Measurements from ENCODE around the gene ANKRD33B. TPM values are rescaled to one million over a fixed set of nuclear protein-coding genes. Genes with fewer than 3 reads are reported as not detected.
A peak's percentile ranks its signal among the peaks of the same experiment; 100 is the strongest.

The ANKRD33B gene
- total RNA-seq, 1 donor from 2014 or later = 3.3 TPM

GRCh38 chr5:10578293-10578665 lies 14.4 kb downstream of the ANKRD33B start:
- no peak for DNase-seq (ENCODE audit: low spot score)

DNA sequence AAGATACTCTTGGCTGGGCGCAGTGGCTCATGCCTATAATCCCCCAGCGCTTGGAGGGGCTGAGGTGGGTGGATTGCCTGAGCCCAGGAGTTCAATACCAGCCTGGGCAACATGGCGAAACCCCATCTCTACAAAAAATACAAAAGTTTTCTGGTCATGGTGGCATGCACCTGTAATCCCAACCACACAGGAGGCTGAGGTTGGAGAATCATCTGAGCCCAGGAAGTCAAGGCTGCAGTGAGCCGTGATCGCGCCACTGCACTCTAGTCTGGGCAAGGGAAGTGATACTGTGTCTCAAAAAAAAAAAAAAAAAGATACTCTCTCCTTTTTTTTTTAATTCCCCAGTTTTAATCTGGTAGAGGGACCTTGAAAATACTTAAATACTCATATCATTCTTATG lies 15.0 kb downstream of the ANKRD33B start:
- no peak for DNase-seq (ENCODE audit: low spot score)

DNA sequence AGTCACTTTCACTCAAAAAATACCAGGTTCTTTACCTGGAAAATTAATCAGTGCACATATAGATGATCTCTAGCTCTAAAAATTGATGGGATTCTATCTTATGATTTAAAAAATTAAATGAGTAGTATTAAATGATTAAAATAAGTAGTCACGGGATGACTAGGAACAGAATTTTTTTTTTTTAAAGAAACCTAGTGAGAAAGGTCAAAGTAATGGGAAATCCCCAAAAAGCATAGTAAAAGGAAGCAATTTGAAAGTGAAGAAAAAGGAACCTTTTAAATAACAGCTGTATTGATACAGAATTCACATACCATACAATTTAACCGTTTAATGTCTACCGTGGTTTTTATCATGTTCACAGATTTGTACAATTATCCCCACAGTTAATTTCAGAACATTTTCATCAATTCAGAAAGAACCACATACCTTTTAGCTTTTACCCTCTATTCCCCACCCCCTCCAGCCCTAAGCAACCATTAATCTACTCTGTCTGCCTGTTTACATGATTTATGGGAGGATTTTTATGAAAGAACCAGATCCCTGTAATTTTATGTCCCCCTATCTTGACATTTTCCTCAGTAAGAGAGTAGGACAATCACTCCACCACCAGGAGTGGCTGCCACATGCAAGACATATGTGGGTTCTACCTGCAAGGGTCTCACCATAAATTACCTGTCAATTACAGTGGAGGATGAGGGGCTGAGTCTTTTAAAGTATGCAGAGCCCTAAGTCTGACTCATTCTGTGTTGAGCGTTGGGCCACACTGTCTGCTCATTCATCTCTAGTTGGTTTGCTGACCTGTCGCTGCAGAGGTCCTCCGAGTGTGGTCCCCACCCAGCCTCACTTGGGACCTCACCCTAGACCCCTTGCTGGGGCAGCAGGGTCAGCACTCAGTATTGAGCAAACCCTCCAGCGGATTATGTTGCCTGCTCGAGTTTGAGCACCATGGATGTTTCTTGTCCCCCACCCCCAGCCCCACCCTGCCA lies 16.0 kb downstream of the ANKRD33B start:
- no peak for DNase-seq (ENCODE audit: low spot score)

GRCh38 chr5:10580531-10581423 lies 16.9 kb downstream of the ANKRD33B start:
- DNase-seq (ENCODE audit: low spot score) = no peak

DNA sequence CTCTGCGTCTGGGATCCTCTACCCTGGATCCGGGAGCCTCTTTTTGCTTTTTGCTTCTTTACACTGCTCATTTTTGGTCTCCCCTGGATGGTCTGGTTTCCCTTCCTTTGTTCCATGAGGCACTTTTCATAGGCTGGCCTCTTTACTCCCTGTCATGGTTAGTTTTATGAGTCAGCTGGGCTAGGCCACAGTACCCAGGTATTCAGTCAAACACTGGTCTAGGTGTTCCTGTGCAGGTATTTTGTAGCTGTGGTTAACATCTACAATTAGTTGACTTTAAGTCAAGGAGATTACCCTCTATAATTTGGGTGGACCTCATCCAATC lies 17.5 kb downstream of the ANKRD33B start:
- no peak for DNase-seq (ENCODE audit: low spot score)

DNA sequence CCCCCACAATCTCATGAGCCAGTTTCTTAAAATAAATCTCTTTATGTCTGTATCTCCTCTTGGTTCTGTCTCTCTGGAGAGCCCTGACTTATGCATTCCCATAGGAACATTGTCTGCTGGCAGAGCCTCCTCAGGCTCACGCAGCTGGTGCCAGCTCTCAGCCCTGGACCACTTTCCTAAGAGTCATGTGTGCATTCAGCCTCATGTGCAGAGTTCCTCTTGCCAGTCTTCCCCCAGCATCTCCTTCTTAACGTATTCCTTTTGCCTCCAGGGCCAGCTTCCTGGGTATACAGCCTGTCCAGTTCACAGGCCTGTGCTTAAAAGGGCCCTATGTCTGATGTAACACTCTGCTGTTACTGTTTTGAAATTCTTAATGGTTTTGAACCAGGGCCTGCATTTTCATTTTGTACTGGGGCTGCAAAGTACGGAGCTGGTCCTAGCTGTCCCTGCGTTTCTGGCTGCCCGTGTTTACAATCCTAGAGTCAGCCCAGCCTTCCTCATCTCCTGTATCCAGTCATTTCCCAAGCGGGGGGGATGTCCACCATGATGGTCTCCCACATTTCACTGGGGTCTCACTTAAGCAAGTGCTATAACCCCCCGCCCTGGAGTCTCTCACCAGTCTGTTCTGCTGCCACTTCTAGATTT lies 18.1 kb downstream of the ANKRD33B start:
- no peak for DNase-seq (ENCODE audit: low spot score)

DNA sequence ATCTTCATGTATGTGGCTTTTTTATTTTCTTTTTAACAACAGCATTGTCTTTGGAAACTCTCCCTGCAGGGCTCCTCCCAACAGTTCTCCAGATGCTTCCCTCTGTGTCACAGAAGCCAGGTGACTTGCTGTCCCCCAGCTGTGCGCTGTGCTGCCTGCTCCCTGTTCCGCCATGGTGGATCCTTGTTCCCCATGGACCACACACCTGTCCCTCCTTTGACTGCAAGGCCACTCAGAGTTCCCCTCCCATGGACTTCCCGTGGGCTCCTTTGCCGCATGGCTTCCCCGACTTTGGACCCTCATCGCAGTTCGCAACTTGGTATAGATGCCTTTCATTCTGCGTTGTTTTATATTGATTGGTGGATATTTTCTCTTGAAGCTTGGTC lies 18.6 kb downstream of the ANKRD33B start:
- DNase-seq (ENCODE audit: low spot score) = no peak

DNA sequence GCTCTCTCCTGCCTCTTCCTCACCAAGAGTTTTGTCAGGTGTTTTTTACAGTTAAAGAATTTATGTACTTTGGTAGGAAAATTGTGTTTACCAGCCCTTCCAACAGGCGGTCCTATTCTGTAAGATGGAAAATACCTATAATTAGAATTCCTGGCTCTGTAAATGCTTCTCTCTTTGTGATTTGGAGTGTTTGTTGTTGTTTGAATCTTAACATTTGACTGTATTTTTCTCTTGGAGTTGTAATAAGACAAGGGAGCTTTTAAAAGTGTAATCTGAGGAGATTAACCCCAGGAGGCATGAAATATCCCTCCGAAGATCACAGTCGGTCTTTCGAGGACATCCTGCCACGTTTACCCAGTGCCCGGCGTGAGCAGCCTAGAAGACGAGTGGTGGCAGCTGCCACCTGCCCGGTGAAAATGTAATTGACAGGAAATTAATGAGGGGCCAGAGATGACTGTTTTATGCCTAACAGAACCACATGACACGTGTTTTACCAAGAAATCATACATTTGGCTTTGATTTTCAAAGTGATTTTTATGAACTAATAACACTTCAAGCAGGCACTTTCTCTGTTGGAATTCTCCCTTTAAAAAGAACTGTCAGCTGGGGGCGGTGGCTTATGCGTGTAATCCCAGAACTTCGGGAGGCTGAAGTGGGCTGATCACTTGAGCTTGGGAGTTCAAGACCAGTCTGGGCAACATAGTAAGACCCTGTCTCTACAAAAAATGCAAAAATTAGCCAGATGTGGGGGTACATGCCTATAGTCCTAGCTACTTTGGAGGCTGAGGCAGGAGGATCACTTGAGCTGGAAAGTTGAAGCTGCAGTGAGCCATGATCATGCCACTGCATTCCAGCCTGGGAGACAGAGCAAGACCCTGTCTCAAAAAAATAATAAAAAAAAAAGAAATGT lies 20.0 kb downstream of the ANKRD33B start:
- DNase-seq (ENCODE audit: low spot score) = peak; percentile 29

GRCh38 chr5:10584714-10585517 lies 21.0 kb downstream of the ANKRD33B start:
- DNase-seq (ENCODE audit: low spot score) = peak; percentile 12

DNA sequence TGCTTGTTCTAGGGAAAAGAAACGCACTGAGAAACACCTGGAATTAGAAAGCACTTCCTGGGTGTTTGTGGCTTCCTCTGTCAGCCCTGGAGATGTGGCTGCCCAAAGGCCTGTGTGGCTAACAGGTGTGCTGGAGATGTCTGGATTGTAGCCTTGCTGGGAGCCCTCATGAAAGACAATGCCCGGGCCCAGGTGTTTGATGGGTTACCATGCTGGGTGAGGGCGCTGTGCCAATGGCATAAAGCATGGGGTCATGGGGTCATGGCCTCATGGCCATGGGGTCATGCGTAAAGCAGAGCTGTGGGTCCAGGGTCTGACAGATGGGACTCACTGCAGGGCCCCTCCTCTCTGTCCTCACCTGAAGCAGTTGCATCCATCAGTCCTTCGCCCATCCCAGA lies 21.6 kb downstream of the ANKRD33B start:
- peak; percentile 27 for DNase-seq (ENCODE audit: low spot score)

GRCh38 chr5:10586008-10586407 lies 22.1 kb downstream of the ANKRD33B start:
- DNase-seq (ENCODE audit: low spot score) = peak; percentile 5

- no peak for DNase-seq (ENCODE audit: low spot score)
Observed at GRCh38 chr5:10586555-10586954, 22.7 kb downstream of the ANKRD33B start.

DNA sequence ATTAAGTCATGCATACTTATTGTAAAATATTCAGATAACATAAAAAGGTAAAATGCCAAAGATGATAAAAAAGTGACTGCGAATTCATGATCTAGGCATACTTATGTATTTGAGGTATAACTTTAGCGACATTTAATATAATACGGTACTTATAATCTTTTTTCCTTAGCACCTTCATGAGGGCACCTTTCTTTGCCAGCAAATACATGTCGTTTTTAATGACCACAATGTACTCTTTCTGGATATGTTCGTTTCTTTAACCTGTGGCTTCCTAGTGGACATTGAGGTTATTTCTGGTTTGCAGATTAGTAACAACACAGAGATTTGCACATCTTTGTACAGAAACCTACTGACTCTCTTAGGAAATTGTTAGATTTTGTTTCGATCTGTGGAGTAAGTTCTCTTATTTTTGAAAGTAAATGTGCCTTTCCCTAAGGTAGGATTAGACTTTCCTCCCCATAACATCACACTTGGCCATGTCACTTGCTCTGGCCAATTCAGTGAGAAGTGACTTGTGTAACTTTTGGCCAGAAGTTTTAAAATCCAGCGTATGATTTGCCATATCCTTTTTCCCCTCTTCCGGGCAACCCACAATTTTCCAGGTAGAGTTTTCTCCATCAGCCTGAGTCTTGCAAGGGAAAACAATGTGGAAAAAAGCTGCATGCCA lies 24.4 kb downstream of the ANKRD33B start:
- DNase-seq (ENCODE audit: low spot score) = peak; percentile 6

DNA sequence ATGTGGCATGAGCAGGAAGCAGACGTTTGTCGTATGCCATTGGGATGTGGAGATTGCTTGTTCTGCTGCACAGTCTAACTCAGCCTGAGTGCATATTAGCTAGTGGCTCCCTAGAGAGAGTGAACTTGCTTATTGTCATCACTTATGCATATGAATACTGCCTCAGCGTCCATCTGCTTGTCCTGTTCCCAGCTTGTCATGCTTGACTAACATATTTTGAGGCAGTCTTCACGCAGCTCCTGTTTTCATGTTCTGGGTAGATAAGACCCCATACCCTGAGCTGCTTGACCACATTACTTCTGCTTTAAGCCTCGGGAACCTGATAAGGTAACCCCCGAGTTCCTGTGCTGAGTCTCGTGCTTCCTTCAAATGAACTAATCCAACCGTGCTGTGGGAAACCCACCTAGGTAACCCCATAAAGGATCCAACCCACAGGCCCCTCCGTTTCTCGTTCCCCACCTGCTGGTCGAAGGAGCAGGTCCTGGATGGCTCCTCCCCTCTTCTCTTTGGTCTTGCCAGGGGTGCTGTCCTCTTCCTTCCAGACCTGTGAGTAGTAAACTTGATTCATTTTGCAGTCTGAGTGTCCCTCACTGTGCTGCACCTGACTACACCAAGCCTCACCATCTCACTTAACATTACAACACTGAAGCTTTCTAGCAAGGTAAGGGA lies 25.0 kb downstream of the ANKRD33B start:
- DNase-seq (ENCODE audit: low spot score) = peak; percentile 24

DNA sequence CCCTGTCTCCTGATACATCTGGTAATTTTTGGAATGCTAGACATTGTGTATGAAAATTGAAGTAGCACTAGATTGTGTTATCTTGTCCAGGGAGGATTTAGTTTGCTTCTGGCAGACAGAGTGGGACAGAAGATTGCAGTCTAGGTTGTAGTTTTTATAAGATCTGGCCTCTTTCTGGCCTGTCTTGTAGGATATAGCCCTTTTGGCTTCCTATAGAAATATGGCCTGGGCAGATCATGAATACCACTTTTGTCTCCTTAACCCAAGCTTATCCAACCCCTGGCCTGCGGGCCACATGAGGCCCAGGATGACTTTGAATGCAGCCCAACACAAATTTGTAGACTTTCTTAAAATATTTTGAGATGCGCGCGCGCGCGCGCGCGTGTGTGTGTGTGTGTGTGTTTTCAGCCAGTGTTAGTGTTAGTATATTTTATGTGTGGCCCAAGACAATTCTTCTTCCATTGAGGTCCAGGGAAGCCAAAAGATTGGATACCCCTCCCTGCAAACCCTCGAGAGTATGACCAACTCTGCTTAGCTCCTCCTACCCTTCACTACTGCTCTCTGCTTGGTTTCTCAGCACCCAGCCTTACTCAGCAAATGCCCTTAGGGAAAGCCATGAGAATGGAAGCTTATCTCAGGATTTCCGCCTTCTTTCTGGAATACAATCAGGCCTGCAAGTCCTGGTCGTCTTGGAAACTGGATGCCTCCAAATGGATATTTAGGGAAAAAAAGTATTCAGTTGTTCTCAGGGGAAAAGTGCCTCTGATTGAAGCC lies 26.5 kb downstream of the ANKRD33B start:
- DNase-seq (ENCODE audit: low spot score) = peak; percentile 13

DNA sequence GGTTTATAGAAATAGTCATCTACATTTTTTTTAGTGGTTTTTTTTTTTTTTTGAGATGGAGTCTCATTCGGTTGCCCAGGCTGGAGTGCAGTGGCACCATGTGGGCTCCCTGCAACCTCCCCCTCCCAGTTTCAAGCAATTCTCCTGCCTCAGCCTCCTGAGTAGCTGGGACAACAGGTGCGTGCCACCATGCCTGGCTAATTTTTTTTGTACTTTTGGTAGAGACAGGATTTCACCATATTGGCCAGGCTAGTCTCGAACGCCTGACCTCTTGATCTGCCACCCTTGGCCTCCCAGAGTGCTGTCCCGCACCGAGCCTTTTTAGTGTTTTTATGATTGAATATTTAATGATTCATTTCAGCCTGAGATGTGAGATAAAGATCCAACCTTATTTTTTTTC lies 27.3 kb downstream of the ANKRD33B start:
- DNase-seq (ENCODE audit: low spot score) = peak; percentile 15

DNA sequence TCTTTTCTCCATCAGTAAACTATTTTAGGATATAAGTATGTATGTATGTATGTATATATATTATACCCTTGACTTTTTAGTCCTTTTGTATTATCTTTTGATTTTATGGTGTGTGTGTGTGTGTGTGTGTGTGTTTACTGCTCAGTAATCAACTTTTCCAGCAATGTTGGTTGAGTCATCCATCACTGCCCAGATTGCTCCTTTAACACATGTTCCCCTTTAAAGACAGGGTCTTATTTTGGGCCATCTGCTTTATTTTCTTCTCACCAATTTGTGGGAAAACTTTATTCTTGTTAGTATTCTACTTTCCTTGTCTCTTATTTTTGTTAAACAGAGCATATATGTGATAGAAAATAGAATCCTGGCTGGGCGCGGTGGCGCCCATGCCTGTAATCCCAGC lies 28.1 kb downstream of the ANKRD33B start:
- no peak for DNase-seq (ENCODE audit: low spot score)

DNA sequence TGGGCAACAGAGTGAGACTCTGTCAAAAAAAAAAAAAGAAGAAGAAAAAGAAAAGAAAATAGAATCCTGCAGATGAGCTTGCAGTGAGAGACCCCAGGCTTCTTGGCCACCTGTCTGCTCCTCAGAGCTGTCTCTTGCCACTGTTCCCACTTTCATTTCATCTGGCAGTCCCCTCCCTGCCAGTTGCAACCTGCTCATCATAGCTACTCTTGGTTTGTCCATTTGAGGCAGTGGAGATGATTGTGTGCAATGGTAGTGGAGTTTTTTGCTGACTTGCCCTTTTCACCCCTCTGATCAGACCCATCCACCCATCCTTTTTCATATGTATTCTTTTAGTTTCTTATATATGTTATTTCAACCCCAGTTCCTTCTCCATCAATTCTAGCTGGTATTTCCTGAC lies 28.7 kb downstream of the ANKRD33B start:
- DNase-seq (ENCODE audit: low spot score) = peak; percentile 2
